ENCODE measurements around the gene ALOX12B.
A peak's percentile ranks its signal among the peaks of the same experiment; 100 is the strongest.

ALOX12B gene

GRCh38 chr17:8087075-8087951 lies at the start of gene ALOX12B:
Gene ALOX12B (minus strand): TSS chr17:8087716. CDS start chr17:8087442, 274 bp downstream.
- DNase-seq: no peak

- DNase-seq: no peak
Observed at GRCh38 chr17:8133941-8134340, 46.4 kb upstream of the ALOX12B start.

- no peak for DNase-seq
Observed at GRCh38 chr17:8133399-8133798, 45.9 kb upstream of the ALOX12B start.

GRCh38 chr17:8131844-8132441 lies 44.4 kb upstream of the ALOX12B start:
- no peak for DNase-seq

- no peak for DNase-seq
Observed at GRCh38 chr17:8128125-8128784, 40.7 kb upstream of the ALOX12B start.

- DNase-seq: no peak
Observed at GRCh38 chr17:8126491-8127066, 39.1 kb upstream of the ALOX12B start.

GRCh38 chr17:8125947-8126490 lies 38.5 kb upstream of the ALOX12B start:
- DNase-seq: no peak

GRCh38 chr17:8125154-8125946 lies 37.8 kb upstream of the ALOX12B start:
- DNase-seq: no peak

GRCh38 chr17:8124350-8125153 lies 37.0 kb upstream of the ALOX12B start:
- no peak for DNase-seq

GRCh38 chr17:8123695-8124349 lies 36.3 kb upstream of the ALOX12B start, which contains the start of gene HES7:
Gene HES7 (minus strand): TSS chr17:8124106. CDS start chr17:8124084, 22 bp downstream.
- no peak for DNase-seq

- no peak for DNase-seq
Observed at GRCh38 chr17:8122924-8123694, 35.6 kb upstream of the ALOX12B start.

- no peak for DNase-seq
Observed at GRCh38 chr17:8122422-8122923, 35.0 kb upstream of the ALOX12B start.

GRCh38 chr17:8121681-8122421 lies 34.3 kb upstream of the ALOX12B start:
- DNase-seq: no peak

- DNase-seq: no peak
Observed at GRCh38 chr17:8121407-8121680, 33.8 kb upstream of the ALOX12B start.

GRCh38 chr17:8120520-8121406 lies 33.2 kb upstream of the ALOX12B start:
- no peak for DNase-seq

GRCh38 chr17:8119581-8120519 lies 32.3 kb upstream of the ALOX12B start:
- DNase-seq: peak; percentile 44

All from NCI-H2107 (cell line).